SKM-1 (cell line): Measurements from ENCODE around the gene TM7SF2.

Source experiments
- DNase-seq: peaks from one replicate; lab custom pipeline; 2025; ENCODE audit not compliant: unreplicated experiment; lab: John Stamatoyannopoulos, UW

The TM7SF2 gene

GRCh38 chr11:65150509-65151299 is 39.0 kb downstream of the TM7SF2 start:
- peak; percentile 89 for DNase-seq

GRCh38 chr11:65151331-65151899 is 39.7 kb downstream of the TM7SF2 start:
- no peak for DNase-seq

DNA sequence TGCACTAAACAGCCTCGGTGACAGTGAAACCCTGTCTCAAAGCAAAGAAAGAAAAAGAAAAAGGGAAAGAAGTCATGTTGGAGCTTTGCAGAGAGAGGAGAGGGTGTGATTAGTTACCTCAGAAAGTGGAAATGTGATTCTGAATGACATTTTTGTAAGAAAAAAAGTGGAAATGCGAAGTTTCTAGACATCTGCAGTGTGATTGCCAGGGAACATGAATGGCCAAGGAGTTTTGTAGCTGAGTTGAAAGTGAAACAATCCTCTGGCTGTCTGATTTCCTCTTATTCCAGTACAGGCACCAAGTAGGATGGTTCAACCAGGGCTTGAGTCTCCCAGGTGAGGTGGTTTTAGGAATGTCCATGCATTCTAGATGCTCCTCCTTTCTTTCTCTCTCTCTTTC is 40.5 kb downstream of the TM7SF2 start:
- no peak for DNase-seq

DNA sequence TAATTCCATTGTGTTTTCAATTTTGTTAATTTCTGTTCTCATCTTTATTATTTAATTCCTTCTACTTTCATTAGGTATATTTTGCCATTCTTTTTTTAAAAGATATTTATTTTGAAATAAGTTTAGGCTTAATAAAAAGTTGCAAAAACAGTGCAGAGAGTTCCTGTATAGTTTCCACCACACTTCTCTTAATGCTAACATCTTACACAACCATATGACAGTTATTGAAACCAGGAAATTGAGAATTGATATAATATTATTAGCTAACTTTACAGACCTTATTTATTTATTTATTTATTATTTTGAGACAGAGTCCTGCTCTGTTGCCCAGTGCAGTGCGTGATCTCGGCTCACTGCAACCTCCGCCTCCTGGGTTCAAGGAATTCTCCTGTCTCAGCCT is 44.6 kb downstream of the TM7SF2 start:
- DNase-seq: no peak

DNA sequence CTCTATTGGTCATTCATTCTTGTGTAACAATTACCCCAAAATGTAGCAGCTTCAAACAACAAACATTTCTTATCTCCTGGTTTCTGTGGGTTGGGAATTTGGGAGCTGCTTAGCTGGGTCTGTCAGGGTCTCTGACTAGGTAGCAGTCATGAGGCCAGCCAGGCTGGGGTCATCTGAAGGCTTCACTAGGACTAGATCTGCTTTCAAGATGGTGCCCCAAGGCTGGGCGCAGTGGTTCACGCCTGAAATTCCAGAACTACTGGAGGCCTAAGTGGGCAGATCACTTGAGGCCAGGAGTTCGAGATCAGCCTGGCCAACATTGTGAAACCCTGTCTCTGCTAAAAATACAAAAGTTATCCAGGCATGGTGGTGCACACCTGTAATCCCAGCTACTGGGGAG is 45.3 kb downstream of the TM7SF2 start:
- no peak for DNase-seq

DNA sequence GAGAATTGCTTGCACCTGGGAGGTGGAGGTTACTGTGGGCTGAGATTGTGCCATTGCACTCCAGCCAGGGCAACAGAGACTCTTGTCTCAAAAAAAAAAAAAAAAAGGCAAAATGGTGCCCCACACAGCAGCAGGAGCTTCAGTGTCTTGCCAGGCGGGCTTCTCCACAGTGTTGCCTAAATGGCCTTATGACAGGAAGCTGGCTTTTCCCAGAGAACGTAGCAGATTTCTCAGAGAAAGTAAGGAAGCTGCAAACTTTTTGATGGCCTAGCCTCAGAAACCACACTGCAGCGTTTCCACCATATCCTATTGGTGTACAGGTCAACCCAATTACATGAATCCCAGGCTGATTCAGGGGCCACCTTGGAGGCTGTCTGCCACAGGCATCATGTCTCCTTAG is 45.7 kb downstream of the TM7SF2 start:
- no peak for DNase-seq

GRCh38 chr11:65159012-65159411 is 47.3 kb downstream of the TM7SF2 start:
- no peak for DNase-seq

DNA sequence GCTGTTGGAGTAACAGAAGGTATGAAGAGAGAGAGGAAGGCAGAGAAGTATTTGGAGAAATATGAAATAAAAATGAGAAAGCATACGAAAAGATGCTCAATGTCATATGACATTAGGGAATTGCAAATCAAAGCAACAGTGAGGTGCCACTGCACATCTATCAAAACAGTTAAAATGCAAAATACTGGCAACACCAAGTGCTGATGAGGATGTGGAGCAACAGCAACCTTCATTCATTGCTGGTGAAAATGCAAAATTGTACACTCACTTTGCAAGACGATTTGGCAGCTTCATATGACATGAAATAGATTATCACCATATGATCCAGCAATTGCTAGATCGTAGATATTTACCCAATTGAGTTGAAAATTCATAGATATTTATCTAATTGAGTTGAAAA is 49.0 kb downstream of the TM7SF2 start:
- no peak for DNase-seq

DNA sequence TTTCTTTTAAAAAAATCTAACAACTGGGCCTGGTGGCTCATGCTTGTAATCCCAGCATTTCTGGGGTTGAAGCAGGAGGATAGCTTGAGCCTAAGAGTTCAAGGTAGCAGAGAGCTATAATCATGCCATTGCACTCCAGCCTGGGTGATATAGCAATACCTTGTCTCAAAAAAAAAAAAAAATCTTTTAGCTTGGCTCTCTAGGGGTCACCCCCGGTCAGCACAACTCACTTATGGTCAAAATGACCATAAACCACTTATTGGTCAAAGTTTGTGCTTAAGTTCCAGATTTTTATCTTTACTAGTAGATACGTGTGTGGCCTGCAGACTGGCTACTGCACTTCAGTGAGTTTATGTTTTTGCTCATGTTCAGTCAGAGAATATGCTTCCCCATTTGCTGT is 52.0 kb downstream of the TM7SF2 start:
- DNase-seq: no peak
